Parathyroid adenoma (tissue), 2 donors: ENCODE measurements around the gene BSND.

ENCODE experiments used
- H2AFZ ChIP-seq: fragments of 300-600 bp; sonication (generic); one replicate; pipeline ENCODE4 v1.7.0; 2017; ENCODE audit warnings: antibody characterized with exemption, mild to moderate bottlenecking
- H3K27ac ChIP-seq: fragments of 300-600 bp; sonication (generic); one replicate; pipeline ENCODE4 v1.7.0; 2017
- H3K27me3 ChIP-seq: fragments of 300-600 bp; sonication (generic); one replicate; pipeline ENCODE4 v1.7.0; 2017; ENCODE audit warnings: low read length; ENCODE audit not compliant: control insufficient read depth, insufficient read depth
- H3K36me3 ChIP-seq: fragments of 300-600 bp; sonication (generic); one replicate; pipeline ENCODE4 v1.7.0; 2017; ENCODE audit warnings: low read length; ENCODE audit not compliant: control insufficient read depth, insufficient read depth
- H3K4me1 ChIP-seq: fragments of 300-600 bp; sonication (generic); one replicate; pipeline ENCODE4 v1.7.0; 2017; ENCODE audit warnings: control low read depth
- H3K4me2 ChIP-seq: fragments of 300-600 bp; sonication (generic); one replicate; pipeline ENCODE4 v1.7.0; 2017; ENCODE audit warnings: low read length
- H3K4me3 ChIP-seq: fragments of 300-600 bp; sonication (generic); one replicate; pipeline ENCODE4 v1.7.0; 2017; ENCODE audit warnings: low read depth, low read length
- H3K79me2 ChIP-seq: fragments of 300-600 bp; sonication (generic); one replicate; pipeline ENCODE4 v1.7.0; 2017; ENCODE audit warnings: control low read depth
- H3K9ac ChIP-seq: fragments of 300-600 bp; sonication (generic); one replicate; pipeline ENCODE4 v1.7.0; 2017; ENCODE audit warnings: mild to moderate bottlenecking
- H3K9me3 ChIP-seq: fragments of 300-600 bp; sonication (generic); one replicate; pipeline ENCODE4 v1.7.0; 2017; ENCODE audit warnings: low read length; ENCODE audit not compliant: control insufficient read depth
- CTCF ChIP-seq: fragments of 300-600 bp; sonication (generic); IDR thresholded peaks from one replicate; pipeline ENCODE4 v1.7.0; 2017; ENCODE audit warnings: antibody characterized with exemption, mild to moderate bottlenecking
- donor health status: primary hyperparathyroidism.

The BSND gene

DNA sequence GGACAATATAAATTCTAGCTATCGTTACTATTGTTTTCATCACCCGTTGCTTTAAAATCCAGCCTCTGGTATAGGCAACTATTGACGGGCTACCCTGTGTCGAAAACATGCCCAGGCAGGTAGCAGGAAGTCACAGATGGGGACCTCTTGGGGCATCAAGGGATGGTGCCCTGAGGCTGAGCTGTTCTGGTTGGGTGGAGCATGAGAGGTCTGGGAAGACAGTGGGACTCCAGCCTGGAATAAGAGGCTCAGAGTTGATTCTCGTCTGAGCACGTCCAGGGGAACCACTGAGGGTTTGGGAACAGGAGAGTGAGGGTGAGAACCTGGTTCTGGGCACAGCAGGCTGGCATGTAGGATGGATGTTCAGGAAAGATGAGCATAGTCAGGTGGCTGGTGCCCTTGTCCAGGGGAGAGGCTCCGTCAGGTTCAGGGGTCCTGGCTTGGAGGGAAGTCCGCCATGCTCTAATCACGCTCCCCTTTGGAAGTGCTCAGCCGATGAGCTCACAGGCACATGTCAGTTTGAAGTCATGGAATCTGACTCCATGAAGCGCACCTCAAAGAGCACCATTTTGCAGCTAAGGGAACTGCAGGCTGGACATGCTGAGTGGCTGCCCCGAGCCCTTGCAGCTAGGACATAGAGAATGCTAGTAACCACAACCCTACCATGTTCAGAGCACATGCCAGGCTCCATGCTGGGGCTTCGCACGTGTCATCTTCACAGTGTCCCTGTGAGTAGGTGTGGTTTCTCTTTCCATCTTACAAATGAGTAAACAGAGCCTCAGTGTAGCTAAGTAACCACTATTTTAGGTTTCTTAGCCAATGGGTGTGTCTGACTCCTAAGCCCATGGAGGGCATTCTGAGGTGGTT, 61.6 kb downstream of the BSND start:
- H3K36me3 ChIP-seq = no peaks in the 10 kb centered on the region
- peaks cover 5% of the 10 kb centered on the region for H3K4me1 ChIP-seq
- H2AFZ ChIP-seq = no peak overlapping the region
- no peak for TF ChIP-seq CTCF
- H3K9ac ChIP-seq = no peak overlapping the region
- H3K4me3 ChIP-seq = no peak overlapping the region
- no peaks in the 10 kb centered on the region for H3K27me3 ChIP-seq
- H3K27ac ChIP-seq = no peak overlapping the region
- H3K9me3 ChIP-seq = no peaks in the 10 kb centered on the region
- H3K4me2 ChIP-seq = no peak overlapping the region
- no peaks in the 10 kb centered on the region for H3K79me2 ChIP-seq

GRCh38 chr1:55061000-55061705, 62.4 kb downstream of the BSND start:
- Histone ChIP-seq H2AFZ (no peak overlapping the region), H3K27me3 (no peaks in the 10 kb centered on the region), H3K9me3 (no peaks in the 10 kb centered on the region), H3K4me1 (peaks cover 5% of the 10 kb centered on the region), H3K9ac (no peak overlapping the region), H3K27ac (no peak overlapping the region), H3K36me3 (no peaks in the 10 kb centered on the region), H3K79me2 (no peaks in the 10 kb centered on the region), H3K4me2 (no peak overlapping the region), H3K4me3 (no peak overlapping the region)
- TF ChIP-seq CTCF = no peak
